AG09319 (cell line): ENCODE measurements around the gene C2CD4D.

ENCODE experiments used
- DNase-seq: peaks from one replicate; pipeline ENCODE4 v3.0.0-alpha.2; 2010; ENCODE audit warnings: low read depth; ENCODE audit errors: extremely low read depth
- CTCF ChIP-seq: IDR thresholded peaks from 2 replicates; pipeline ENCODE4 v1.5.1; 2011; ENCODE audit warnings: low read depth, mild to moderate bottlenecking, inconsistent platforms, low read length, moderate library complexity

Gene C2CD4D

GRCh38 chr1:151825204-151825603 is 14.4 kb downstream of the C2CD4D start:
- TF ChIP-seq CTCF = no peak
- no peak for DNase-seq

GRCh38 chr1:151823175-151823574 is 16.4 kb downstream of the C2CD4D start:
- no peak for TF ChIP-seq CTCF
- no peak for DNase-seq

GRCh38 chr1:151822404-151822803 is 17.2 kb downstream of the C2CD4D start:
- DNase-seq = no peak
- TF ChIP-seq CTCF = no peak

GRCh38 chr1:151820940-151821339 is 18.7 kb downstream of the C2CD4D start:
- DNase-seq = no peak
- no peak for TF ChIP-seq CTCF

GRCh38 chr1:151819976-151820623 is 19.5 kb downstream of the C2CD4D start:
- DNase-seq = no peak
- TF ChIP-seq CTCF = no peak

GRCh38 chr1:151819227-151819835 is 20.3 kb downstream of the C2CD4D start:
- no peak for TF ChIP-seq CTCF

GRCh38 chr1:151817353-151817730 is 22.3 kb downstream of the C2CD4D start:
- no peak for TF ChIP-seq CTCF
- no peak for DNase-seq

More at GRCh38 chr1:151819227-151819835, 20.3 kb downstream of the C2CD4D start:
- DNase-seq = no peak
